ENCODE measurements around the gene SAP30BP. TPM values are rescaled to one million over a fixed set of nuclear protein-coding genes. Genes with fewer than 3 reads are reported as not detected.

SAP30BP gene
- total and polyA plus RNA-seq, 2 donors (not counting 1 experiment from before 2014, with no cell fraction given): 143 to 148 TPM

- no peak overlapping the region for H2AFZ ChIP-seq (ENCODE audit: insufficient read depth, low read depth, low read length, poor library complexity, severe bottlenecking)
- CTCF ChIA-PET: interaction anchor here (0.9 to 2.0 kb wide), 3 partner anchors 9 to 56 kb away, joined by 3 to 7 read pairs (median 3); no protein-coding TSS in a partner anchor
- no peak overlapping the region for H3K4me3 ChIP-seq (ENCODE audit: control extremely low read depth in 1 of 5, extremely low read depth in 1 of 5, insufficient read depth in 1 of 5, low read depth in 2 of 5, low read length in 4 of 5)
- Mint-ChIP-seq H3K27ac (peak overlapping the region; percentile 83), H3K27me3 (no peaks in the 10 kb centered on the region), H3K4me3 (no peak overlapping the region), H3K9me3 (ENCODE audit: insufficient read depth) (no peaks in the 10 kb centered on the region), H3K4me1 (peaks cover 45% of the 10 kb centered on the region)
- H3K9ac ChIP-seq (ENCODE audit: low read length): no peak overlapping the region
- H3K4me2 ChIP-seq (replicated peaks; ENCODE audit: low read depth, low read length, poor library complexity, severe bottlenecking): no peak overlapping the region
- WGBS (ENCODE audit: insufficient coverage): 60% methylated on average over 13 of the region's 14 CpGs
- peaks cover 37 to 45% of the 10 kb centered on the region in 2 donors for H3K4me1 ChIP-seq (ENCODE audit: control insufficient read depth in 2 of 2, insufficient read depth in 2 of 2, low read length in 2 of 2)
- DNase-seq (no peak), ATAC-seq (ENCODE audit: low read depth) (no peak)
- H4K20me1 ChIP-seq (ENCODE audit: control insufficient read depth, insufficient read depth, low read length, poor library complexity, severe bottlenecking): peaks cover 66% of the 10 kb centered on the region
- H3K27me3 ChIP-seq (replicated peaks in 1 of 4; ENCODE audit: control extremely low read depth in 1 of 4, control insufficient read depth in 3 of 4, insufficient read depth in 4 of 4, low read length in 3 of 4): no peaks in the 10 kb centered on the region
- intact Hi-C loops (cut with micrococcal nuclease): no loop called here
- peak overlapping the region in 1 of 2 donors; percentile 90 for H3K27ac ChIP-seq (ENCODE audit: low read length in 2 of 2)
- H3K36me3 ChIP-seq (replicated peaks in 1 of 2; ENCODE audit: control extremely low read depth in 1 of 2, control insufficient read depth in 1 of 2, extremely low read depth in 1 of 2, insufficient read depth in 2 of 2, low read length in 1 of 2): peaks cover 9 to 61% of the 10 kb centered on the region in 2 experiments
- POLR2A ChIA-PET: no interaction called here
- no peaks in the 10 kb centered on the region for H3K9me3 ChIP-seq (ENCODE audit: control extremely low read depth in 1 of 3, control insufficient read depth in 2 of 3, insufficient read depth in 1 of 3, low read length in 2 of 3)
- no peak for TF ChIP-seq EZH2 (IDR thresholded peaks at IDR 0.05; ENCODE audit: borderline replicate concordance, insufficient read depth, low read depth, low read length, poor library complexity, severe bottlenecking)
- no peak for TF ChIP-seq CTCF (IDR thresholded peaks at IDR 0.05)
- peaks cover 86% of the 10 kb centered on the region for H3K79me2 ChIP-seq (ENCODE audit: control insufficient read depth, insufficient read depth, low read length)
Measured at GRCh38 chr17:75691801-75692626, 24.9 kb downstream of the SAP30BP start.

GRCh38 chr17:75692976-75693375 lies 25.8 kb downstream of the SAP30BP start:
- H3K4me3 ChIP-seq (ENCODE audit: control extremely low read depth in 1 of 5, extremely low read depth in 1 of 5, insufficient read depth in 1 of 5, low read depth in 2 of 5, low read length in 4 of 5): no peak overlapping the region
- Mint-ChIP-seq H3K4me3 (no peak overlapping the region), H3K27me3 (no peaks in the 10 kb centered on the region), H3K4me1 (peaks cover 40% of the 10 kb centered on the region), H3K9me3 (ENCODE audit: insufficient read depth) (no peaks in the 10 kb centered on the region), H3K27ac (no peak overlapping the region)
- no peak overlapping the region for H3K27ac ChIP-seq (ENCODE audit: low read length in 2 of 2)
- H4K20me1 ChIP-seq (ENCODE audit: control insufficient read depth, insufficient read depth, low read length, poor library complexity, severe bottlenecking): peaks cover 76% of the 10 kb centered on the region
- no peak overlapping the region for H2AFZ ChIP-seq (ENCODE audit: insufficient read depth, low read depth, low read length, poor library complexity, severe bottlenecking)
- ATAC-seq (ENCODE audit: low read depth) (no peak), DNase-seq (no peak)
- H3K79me2 ChIP-seq (ENCODE audit: control insufficient read depth, insufficient read depth, low read length): peaks cover 86% of the 10 kb centered on the region
- intact Hi-C loops (cut with micrococcal nuclease): no loop called here
- ChIA-PET POLR2A (interaction anchor here (0.6 kb wide), 1 partner anchor 442 kb away, joined by 9 read pairs; no protein-coding TSS in a partner anchor), CTCF (interaction anchor here (0.8 to 0.9 kb wide), 2 partner anchors 10 to 57 kb away, joined by 3 read pairs; no protein-coding TSS in a partner anchor)
- H3K27me3 ChIP-seq (replicated peaks in 1 of 4; ENCODE audit: control extremely low read depth in 1 of 4, control insufficient read depth in 3 of 4, insufficient read depth in 4 of 4, low read length in 3 of 4): no peaks in the 10 kb centered on the region
- H3K4me1 ChIP-seq (ENCODE audit: control insufficient read depth in 2 of 2, insufficient read depth in 2 of 2, low read length in 2 of 2): peaks cover 34 to 37% of the 10 kb centered on the region in 2 donors
- H3K9ac ChIP-seq (ENCODE audit: low read length): no peak overlapping the region
- H3K4me2 ChIP-seq (replicated peaks; ENCODE audit: low read depth, low read length, poor library complexity, severe bottlenecking): no peak overlapping the region
- whole genome bisulfite sequencing (ENCODE audit: insufficient coverage): 97% methylated on average over 13 of the region's 13 CpGs
- peaks cover 9 to 67% of the 10 kb centered on the region in 2 experiments for H3K36me3 ChIP-seq (replicated peaks in 1 of 2; ENCODE audit: control extremely low read depth in 1 of 2, control insufficient read depth in 1 of 2, extremely low read depth in 1 of 2, insufficient read depth in 2 of 2, low read length in 1 of 2)
- TF ChIP-seq EZH2 (IDR thresholded peaks at IDR 0.05; ENCODE audit: borderline replicate concordance, insufficient read depth, low read depth, low read length, poor library complexity, severe bottlenecking): no peak
- TF ChIP-seq CTCF (IDR thresholded peaks at IDR 0.05): no peak
- no peaks in the 10 kb centered on the region for H3K9me3 ChIP-seq (ENCODE audit: control extremely low read depth in 1 of 3, control insufficient read depth in 2 of 3, insufficient read depth in 1 of 3, low read length in 2 of 3)
